SKM-1 treated with dmso at 0.1 percent for 144 hours (cell line): Measurements from ENCODE around the gene NQO2.

Source experiments
- DNase-seq: peaks from one replicate; lab custom pipeline; 2025; ENCODE audit not compliant: unreplicated experiment; lab: John Stamatoyannopoulos, UW

NQO2 gene, protein sequence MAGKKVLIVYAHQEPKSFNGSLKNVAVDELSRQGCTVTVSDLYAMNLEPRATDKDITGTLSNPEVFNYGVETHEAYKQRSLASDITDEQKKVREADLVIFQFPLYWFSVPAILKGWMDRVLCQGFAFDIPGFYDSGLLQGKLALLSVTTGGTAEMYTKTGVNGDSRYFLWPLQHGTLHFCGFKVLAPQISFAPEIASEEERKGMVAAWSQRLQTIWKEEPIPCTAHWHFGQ

DNA sequence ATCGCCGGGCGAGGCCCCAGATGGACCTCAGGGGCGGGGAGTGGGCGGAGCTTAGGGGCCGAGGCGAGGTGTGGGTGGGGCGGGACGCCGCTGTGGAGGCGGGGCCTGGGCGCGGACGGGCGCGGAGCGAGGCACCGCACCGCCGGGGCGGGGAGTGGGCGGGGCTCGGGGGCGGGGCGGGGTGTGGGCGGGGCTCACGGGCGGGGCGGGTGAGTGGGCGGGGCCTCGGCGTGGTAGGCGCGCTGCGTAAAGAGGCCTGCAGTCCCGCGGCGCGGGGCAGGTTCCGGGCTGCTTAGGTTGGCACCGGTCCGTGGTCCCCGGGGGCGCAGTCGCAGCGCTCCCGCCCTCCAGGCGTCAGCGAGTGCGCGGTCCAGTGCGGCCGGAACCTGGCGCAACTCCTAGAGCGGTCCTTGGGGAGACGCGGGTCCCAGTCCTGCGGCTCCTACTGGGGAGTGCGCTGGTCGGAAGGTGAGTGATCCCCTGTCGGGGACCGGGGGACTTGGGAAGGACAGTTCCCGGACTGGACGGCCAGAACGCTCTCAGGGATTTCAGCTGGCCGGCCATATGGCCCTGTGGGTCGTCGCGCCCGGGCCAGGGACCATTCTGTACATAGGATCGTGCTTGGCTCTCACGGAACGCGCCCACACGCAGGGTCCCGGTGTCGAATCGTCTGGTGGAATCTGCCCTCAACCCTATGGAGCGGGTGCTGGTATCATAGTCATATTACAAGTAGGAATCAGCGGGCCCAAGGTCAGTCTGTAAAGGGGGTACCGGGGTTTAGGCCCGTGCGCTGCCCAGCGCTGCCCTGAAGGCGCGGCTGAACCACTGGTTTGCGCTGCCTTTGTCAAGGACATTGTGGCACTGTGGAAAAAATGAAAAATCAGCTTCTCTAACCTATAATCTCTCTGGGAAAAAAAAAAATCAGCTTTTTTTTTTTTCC is at the start of gene NQO2:
Gene NQO2, plus strand, starts transcription at position 277 of the 940 bp plus-strand sequence. CDS start 6,659 bp downstream, outside the sequence.
- DNase-seq: peak; percentile 71

DNA sequence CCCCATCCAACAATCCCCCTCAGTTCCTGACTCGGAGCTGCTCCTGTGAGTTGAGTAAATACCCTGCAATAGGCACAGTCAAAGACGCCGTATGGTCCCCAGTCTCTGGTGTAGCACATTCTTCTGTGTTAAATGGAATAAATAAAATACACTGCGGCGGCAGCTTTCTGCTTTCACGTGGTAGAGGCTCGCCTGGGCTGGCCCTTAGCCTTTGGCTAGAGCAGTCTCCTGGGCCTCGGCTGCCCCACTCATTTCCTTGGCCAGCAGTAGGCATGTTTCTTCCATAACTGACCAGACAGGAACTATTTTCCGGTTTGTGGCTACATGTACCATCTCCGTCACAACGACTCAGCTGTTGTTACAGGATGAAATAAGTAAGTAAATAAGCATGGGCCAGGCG is 49.0 kb upstream of the NQO2 start:
- no peak for DNase-seq

DNA sequence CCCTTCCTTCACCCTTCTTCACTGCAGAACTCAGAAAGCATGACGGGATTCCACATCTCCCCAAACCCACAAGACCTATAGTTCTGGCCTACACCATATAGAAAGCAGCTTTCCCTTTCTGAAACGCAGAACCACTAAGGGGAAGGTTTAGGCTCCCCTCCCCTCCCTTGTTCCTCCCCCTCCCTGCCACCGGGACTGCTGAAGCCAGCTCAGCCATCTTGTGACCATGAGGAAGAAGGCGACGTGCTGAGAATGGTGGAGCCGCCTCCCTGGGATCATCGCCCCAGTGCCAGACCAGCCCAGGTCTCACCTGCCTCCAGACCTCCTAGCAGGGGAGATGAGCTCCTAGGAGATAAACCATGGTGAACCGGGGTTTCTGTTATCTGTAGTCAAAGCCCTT is 48.0 kb upstream of the NQO2 start:
- DNase-seq: no peak

DNA sequence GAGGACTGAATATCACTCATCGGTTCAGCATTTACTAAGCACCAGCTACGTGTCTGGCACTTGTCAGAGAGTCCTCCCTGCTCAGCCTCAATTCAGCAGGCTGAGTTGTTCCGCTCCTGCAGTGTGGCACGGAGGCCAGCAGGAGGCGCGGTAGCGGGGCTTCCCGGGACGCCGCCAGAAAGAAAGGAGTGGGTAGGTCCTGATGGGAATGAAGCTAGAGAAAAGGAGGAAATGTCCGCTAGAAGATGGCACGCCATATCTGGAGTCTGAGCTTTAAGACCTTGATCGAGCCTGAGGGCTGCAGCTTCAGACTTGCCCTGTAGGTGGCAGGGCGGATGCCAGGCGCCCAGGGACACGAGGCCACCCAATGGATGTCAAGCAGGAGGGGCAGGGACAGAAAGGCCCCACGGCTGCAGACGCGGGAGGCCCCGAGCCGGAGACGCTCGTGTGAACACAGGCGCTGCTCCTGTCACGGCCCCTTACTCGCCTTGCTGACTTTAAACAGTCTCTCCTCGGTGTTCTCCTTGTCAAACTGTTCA is 47.1 kb upstream of the NQO2 start:
- DNase-seq: peak; percentile 15

DNA sequence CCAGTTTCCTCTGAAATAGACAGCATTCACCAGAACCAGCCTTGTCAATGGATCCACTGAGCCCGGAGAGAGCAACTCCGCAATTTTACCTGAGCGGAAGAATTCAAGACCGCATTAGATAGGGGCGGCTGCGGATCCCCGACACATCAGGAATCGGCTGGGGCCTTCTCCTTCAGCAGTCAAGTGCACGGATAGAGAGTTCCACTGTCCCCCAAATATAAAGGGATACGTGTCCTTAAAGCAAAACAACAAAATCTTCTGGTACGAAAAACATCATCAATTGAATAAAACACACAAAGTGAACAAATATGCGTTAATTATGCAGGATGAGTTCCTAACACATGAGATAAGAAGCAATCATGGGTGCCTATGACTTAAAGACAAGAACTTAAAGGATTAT is 46.6 kb upstream of the NQO2 start:
- DNase-seq: no peak

DNA sequence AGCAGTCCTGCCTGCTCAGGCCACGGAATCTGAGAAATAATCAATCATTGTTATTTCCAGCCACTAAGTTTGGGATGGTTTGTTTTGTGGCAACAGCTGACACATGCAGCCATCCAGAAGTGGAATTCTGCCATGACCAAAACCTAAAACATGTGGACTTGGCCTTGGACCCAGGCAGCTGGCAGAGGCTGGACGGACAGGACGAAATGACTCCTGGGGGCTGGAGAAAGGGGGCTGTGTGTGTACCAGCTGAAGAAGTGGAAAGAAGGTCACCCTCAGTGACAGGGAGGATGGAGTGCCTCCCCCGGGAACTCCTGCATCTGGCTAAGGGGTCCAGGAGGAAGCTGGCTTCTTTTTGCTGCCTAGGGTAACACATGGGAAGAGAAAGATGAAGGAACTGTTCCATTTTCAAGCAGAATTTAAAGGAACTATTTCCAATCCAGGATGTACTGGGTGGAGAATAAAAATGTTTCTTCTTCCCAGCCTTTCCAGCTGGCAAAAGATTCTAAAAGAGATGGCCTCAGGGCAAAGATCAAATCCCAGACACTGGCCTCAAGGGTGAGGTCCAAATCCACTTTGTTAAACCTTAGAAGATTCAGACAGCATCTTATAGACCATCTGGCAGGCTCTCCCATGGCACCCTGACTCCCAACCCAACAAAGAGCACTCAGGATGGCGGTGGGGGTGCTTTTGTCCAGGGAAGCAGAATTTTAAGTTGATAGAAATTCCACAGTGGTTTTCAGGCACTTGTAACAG is 42.6 kb upstream of the NQO2 start:
- no peak for DNase-seq

DNA sequence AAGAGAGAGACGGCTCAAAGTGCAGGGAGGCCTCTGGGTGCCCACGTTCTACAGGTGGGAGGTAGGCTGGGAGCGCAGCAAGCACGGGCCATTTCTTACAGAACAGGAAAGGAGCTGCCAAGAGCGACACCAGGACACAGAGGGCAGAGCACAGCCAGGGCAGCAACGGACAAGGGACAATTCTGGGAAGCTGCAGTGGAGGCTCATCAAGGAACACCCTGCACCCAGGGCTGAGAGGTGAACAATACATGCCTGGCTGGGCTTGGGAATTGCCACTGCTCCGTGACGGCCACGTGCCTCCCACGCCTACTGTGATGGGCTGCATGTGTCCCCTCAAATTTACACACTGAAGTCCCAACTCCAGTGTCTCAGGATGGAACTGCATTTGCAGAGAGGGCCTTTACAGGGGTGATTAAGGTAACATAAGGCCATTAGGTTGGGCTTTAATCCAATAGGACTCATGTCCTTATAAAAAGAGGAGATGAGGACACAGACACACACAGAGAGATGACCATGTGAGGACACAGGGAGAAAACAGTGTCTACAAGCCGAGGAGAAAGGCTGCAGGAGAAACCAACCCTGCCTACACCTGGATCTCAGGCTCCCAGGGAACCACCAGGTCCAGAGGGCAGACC is 41.9 kb upstream of the NQO2 start:
- DNase-seq: no peak

DNA sequence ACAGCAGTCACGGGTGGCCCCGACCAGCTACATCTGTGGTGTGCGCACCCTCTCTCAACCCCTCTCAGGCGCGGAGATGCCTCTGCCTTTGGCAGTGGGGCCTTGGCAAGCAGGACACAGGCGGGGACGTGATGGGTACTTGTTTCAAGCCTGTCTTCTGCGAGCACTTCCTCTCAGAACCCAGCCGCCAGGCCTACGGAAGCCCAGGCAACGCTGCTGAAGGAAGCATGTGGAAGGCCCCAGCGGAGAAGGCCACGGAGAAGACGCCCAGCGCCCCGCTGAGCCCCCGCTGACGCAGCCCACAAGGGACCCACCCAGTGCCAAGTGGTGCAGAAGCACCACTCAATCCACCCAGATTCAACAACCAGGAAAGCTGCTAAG is 41.4 kb upstream of the NQO2 start:
- DNase-seq: no peak

DNA sequence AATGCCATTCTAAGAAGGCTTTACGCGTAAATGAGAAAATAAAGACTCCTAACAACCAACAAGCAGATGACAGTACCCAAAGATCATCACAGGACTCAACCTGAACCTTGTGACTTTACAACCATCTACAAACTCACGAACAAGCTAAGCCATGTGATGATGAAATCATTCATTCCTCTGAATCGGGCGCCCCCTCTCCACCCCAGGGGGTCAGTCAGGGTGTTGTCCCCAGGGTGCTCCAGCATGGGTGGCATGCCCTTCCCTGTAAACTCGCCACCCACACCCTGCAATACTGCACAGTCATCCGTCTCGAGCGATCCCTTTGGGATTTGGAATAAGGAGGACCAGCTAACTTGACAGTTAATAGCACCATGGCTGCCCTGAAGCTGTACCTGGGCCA is 40.9 kb upstream of the NQO2 start:
- DNase-seq: no peak

DNA sequence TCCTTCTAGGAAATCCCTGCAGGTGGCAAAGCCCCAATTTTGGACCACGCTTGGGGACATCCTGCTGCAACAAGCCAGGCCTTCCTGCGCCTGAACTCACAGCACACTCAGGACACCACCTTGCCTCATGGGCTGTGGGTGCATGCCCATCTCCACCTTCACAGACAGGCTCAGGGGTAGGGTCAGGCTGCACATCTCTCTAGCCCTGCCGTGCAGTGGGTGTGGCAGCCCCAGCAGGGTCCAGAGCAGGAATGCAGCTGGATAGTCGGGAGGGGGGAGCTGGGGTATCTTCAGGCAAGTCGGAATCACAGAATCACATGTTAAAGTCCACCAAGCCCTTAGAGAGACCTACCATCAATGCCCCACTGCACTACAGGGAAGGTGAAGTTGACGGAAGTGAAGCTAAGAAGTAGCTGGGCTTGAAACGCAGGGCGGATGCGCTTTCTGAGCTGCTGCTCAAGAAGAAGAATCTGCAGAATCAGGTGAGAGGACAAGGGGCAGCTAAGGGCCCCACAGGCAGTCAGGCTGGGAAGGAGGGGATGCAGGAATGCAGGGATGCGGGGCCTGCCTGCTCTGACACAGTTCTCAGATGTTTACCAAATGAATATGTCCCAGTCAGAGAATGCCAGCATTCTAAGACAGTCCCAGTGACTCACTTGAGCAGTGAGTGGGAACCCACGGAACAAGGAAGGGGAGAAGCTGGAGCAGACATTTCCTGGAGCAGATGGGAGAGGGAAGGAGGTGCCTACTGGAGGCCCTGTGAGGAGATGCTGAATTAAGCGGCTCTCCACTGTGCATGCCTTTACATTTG is 39.6 kb upstream of the NQO2 start:
- no peak for DNase-seq

DNA sequence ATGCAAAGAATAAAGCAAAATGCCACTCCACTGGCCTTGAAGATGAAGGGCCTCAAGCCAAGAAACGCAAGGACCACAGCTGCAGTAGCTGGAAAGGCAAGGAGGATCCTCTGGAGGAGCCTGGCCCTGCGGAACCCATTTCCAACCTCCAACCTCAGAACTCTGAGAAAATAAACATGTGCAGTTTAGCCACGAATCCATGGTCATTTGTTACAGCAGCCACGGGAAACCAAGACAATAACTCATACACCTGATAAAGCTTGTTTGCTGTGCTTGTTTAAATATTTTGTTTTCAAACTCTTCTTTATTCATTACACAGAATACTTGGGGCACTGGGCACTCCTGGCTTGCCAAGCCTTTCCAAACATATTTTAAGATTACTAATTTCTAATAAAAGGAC is 38.8 kb upstream of the NQO2 start:
- DNase-seq: no peak

DNA sequence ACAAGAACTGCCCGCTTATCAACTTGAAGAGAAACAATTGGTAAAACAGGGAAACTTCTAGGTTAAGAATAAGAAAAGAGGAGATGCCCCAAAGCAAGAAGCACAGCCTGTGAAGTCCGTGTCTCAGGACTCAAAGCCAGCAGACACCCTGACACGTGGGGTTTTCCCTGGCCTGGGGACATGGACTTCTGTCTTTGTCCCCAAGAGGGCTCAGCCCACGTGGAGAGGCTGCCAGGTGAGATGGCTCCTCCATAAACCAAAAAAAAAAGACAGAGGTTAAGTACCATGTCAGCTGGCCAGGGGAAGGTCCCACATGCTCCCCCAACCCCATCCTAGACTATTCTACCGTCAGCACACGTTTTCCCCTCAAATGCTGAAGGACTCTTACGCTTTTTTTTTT is 38.2 kb upstream of the NQO2 start:
- no peak for DNase-seq

DNA sequence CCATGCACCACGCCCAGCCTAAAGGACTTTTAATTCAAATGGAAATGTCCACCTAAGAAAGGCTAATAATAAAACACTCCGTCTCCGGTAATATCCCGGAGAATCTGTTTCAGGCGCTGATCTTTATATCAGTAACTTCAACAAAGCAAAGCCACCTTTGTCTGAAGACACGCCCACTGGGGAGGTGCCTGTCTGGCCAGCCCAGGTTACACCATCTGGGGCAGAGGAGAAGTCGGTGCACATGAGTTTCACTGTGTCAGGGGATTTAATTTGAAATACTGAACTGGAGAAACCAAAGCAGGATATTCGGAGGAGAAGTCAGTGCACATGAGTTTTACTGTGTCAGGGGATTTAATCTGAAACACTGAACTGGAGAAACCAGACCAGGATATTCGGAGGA is 37.7 kb upstream of the NQO2 start:
- DNase-seq: no peak

DNA sequence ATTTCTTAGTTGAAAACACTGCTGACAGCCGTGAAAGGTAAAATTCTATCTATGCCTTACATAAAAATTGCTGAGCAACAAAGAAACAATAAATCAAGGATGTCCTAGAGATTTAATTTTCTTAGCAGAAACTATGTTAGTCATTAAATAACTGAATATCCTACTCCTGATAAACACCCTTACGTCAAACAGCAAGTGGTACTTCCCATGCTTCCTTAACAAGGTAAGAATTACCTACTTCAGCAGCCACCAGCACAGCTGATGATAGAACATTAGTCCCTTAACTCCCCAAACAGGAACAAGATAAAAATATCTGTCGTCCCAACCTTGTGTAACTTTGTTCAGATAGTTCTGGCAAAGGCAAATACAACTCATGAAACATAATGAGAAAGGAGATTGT is 37.1 kb upstream of the NQO2 start:
- DNase-seq: no peak

DNA sequence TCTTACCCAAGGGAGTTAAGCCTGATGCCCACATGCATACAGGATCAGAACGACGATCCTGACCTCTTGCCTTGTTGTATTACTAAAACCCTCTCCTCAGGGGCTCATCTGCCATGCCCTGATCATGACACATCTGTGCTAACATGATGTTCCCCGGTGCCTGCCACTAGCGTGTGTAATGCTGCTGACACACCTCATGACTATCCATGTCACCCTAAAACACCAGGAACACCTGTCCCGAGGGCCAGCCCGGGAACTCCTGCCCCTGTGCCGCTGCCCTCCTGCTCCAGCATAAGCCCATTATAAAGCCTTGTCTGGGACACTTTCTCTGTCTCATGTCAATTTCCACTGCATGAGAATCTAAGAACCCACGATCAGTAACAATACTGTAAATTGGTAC is 35.9 kb upstream of the NQO2 start:
- no peak for DNase-seq

DNA sequence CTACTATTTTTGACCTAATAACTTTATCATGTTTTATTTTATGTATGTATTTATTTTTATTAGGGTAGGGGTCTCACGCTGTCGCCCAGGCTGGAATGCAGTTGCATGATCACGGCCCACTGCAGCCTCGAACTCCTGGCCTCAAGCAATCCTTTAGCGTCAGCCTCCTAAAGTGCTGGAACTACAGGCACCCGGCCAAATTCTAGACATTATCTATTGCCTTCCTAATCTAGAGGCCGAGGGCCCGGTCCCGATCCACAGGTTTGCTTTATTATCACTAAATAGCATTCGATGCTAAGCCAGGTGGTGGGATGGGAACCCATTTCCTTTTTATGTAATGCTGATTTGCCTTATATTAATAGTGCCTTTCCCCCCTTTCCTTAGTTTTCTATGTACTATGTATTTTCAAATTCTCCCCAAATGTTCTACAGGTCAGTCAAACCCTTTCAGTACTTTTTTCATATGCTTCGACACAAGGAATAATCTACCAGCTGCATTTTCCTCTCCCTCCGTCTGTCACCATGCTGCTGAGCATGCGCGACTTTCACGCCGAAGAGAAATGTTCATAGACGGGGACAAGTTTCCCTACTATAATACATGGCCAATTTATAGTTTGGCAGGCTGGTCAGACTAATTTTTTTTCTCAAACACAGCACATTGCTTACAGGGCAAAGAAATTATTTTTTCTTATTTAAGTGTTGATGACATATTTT is 34.7 kb upstream of the NQO2 start:
- DNase-seq: no peak

DNA sequence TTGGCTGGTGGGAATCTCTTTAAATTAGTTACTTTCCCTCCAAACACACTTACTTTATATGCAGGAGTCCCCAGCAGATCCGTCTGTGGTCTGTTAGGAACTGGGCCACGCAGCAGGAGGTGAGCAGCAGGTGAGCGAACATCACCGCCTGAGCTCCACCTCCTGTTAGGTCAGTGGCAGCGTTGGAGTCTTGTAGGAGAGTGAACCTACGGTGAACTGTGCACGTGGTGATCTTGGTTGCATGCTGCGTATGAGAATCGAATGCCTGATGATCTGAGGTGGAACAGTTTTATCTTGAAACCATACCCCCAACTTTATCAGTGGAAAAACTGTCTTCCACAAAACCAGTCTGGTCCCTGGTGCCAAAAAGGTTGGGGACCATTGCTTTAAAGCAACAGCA is 33.3 kb upstream of the NQO2 start:
- DNase-seq: no peak

DNA sequence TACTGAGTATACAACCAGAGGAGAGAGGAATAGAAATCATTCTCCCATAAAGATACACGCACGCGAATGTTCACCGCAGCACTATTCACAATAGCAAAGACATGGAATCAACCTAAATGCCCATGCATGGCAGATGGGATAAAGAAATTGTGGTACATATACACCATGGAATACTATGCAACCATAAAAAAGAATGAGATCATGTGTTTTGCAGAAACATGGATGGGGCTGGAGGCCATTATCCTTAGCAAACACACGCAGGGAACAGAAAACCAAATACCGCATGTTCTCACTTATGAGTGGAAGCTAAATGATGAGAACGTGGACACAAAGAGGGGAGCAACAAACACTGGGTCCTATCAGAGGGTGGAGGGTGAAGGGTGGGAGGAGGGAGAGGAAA is 31.8 kb upstream of the NQO2 start:
- DNase-seq: no peak

DNA sequence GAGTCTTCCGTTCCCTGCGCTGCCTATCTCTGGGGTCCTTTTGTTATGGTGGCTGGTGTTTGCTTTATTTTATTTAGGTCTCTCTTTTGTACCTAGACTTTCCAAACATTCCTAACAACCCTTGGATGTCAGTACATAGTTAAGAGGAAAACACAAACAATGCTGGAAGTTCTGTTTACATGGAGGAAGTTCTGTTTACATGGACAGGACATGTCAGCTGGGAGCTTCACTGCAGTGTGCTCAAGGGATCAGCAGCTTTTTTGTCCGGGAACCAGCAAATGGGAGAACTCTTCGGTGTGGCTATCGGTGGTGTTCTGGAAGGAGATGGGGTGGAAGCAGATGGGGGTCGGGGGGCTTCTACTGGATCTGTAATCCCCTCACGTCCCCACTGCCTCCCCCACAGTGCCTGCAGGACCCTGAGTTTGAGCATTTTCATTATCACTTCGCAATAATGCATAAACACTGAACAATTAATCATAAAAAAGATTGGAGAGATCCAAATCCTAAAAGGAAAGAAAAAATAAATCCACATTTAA is 31.0 kb upstream of the NQO2 start:
- DNase-seq: no peak
